Endothelial cell of umbilical vein (primary cell): ENCODE measurements around the gene RPL35A. TPM values are rescaled to one million over a fixed set of nuclear protein-coding genes. Genes with fewer than 3 reads are reported as not detected.

Source experiments
- BruUV-seq: library from RNA; stranded (reverse); fragments of 400-500 nt; replicated peaks from 2 replicates; lab custom pipeline; 2021; lab: Mats Ljungman, UMichigan
- CTCF ChIA-PET: fragments of 300-600, 350-600 bp; sonication (Branson Sonifier 250); formaldehyde crosslinking; loops from one replicate; lab custom pipeline; 2021; ENCODE audit warnings: antibody characterized with exemption, inconsistent platforms; lab: Charles Lee
- POLR2A ChIA-PET: fragments of 300-600, 350-600 bp; sonication (Branson Sonifier 250); formaldehyde crosslinking; loops from one replicate; lab custom pipeline; 2021; ENCODE audit warnings: antibody characterized with exemption, inconsistent platforms; lab: Charles Lee
- DNase-seq: peaks from one replicate; pipeline ENCODE4 v3.0.0-alpha.2; 2011; ENCODE audit warnings: low read depth, low spot score
- FAIRE-seq: peaks from 2 replicates; lab custom pipeline; 2011; peaks lifted over from hg19 to GRCh38; lab: Jason Lieb, UNC
- H2AFZ ChIP-seq: 2 replicates; pipeline ENCODE4 v1.6.0; 2012; ENCODE audit warnings: low read depth, low read length, control low read depth, inconsistent platforms
- H3K27ac ChIP-seq: 2 replicates; pipeline ENCODE4 v1.5.1; 2011; ENCODE audit warnings: low read depth, mild to moderate bottlenecking, control low read depth, low read length, moderate library complexity; ENCODE audit not compliant: insufficient read depth
- H3K27me3 ChIP-seq, 2 experiments: 2 replicates each; pipeline versions ENCODE4 v1.6.0 to v1.6.1; 2011; ENCODE audit warnings: low read length in 2 of 2, mixed read lengths in 1 of 2; ENCODE audit not compliant: control insufficient read depth in 2 of 2, insufficient read depth in 2 of 2
- H3K36me3 ChIP-seq, 2 experiments: 2 replicates in 1 of 2; 3 replicates in 1 of 2; pipeline ENCODE4 v1.5.1; 2011; ENCODE audit warnings: low read length in 2 of 2, mild to moderate bottlenecking in 1 of 2, moderate library complexity in 1 of 2; ENCODE audit not compliant: control insufficient read depth in 2 of 2, insufficient read depth in 2 of 2; ENCODE audit errors: extremely low read depth in 1 of 2
- H3K4me1 ChIP-seq: 3 replicates; pipeline ENCODE4 v1.5.1; 2011; ENCODE audit warnings: mild to moderate bottlenecking, low read length; ENCODE audit not compliant: control insufficient read depth, insufficient read depth; ENCODE audit errors: extremely low read depth
- H3K4me2 ChIP-seq: 2 replicates; pipeline ENCODE4 v1.6.1; 2011; ENCODE audit warnings: low read length, control low read depth, mixed read lengths; ENCODE audit not compliant: insufficient read depth
- H3K4me3 ChIP-seq, 3 experiments: fragments of 200-600 bp in 1 of 3; sonication (generic), shearing (Covaris generic) in 1 of 3; replicated peaks in 1 of 3; 2 replicates each; pipeline ENCODE4 v1.5.1; 2011 to 2016; ENCODE audit warnings: control low read depth in 3 of 3, low read length in 3 of 3, mild to moderate bottlenecking in 2 of 3, inconsistent platforms in 1 of 3, low read depth in 1 of 3, moderate library complexity in 1 of 3; ENCODE audit not compliant: insufficient read depth in 1 of 3
- H3K79me2 ChIP-seq: 2 replicates; pipeline ENCODE4 v1.6.0; 2012; ENCODE audit warnings: low read length, inconsistent platforms; ENCODE audit not compliant: control insufficient read depth, insufficient read depth
- H3K9ac ChIP-seq: replicated peaks from 2 replicates; pipeline ENCODE3; 2011; ENCODE audit warnings: low read length, control low read depth; ENCODE audit not compliant: insufficient read depth; ENCODE audit errors: extremely low read depth
- H3K9me1 ChIP-seq: replicated peaks from 3 replicates; pipeline ENCODE4 v1.6.0; 2011; ENCODE audit warnings: mild to moderate bottlenecking, low read length; ENCODE audit not compliant: control insufficient read depth, insufficient read depth; ENCODE audit errors: extremely low read depth
- H3K9me3 ChIP-seq: replicated peaks from 2 replicates; pipeline ENCODE4 v1.5.1; 2012; ENCODE audit warnings: low read length, inconsistent platforms; ENCODE audit not compliant: control insufficient read depth, insufficient read depth
- H4K20me1 ChIP-seq: replicated peaks from 2 replicates; pipeline ENCODE3; 2011; ENCODE audit warnings: mild to moderate bottlenecking, low read length; ENCODE audit not compliant: control insufficient read depth, insufficient read depth; ENCODE audit errors: extremely low read depth
- CTCF ChIP-seq, 2 donors: IDR thresholded peaks; 1 replicate in 1 of 2; 2 replicates in 1 of 2; pipeline ENCODE4 v1.5.1; 2011; ENCODE audit warnings: low read length in 2 of 2, mild to moderate bottlenecking in 2 of 2, moderate library complexity in 2 of 2, control low read depth in 1 of 2, inconsistent platforms in 1 of 2, low read depth in 1 of 2; ENCODE audit not compliant: insufficient read depth in 1 of 2; ENCODE audit errors: extremely low read depth in 1 of 2
- EZH2 ChIP-seq: IDR thresholded peaks from 2 replicates; pipeline ENCODE4 v1.6.1; 2012; ENCODE audit warnings: borderline replicate concordance, low read depth, mild to moderate bottlenecking, moderate library complexity, low read length, inconsistent platforms; ENCODE audit not compliant: severe bottlenecking
- FOS ChIP-seq: IDR thresholded peaks from 2 replicates; pipeline ENCODE4 v1.6.1; 2011; ENCODE audit warnings: mild to moderate bottlenecking, low read length, moderate library complexity, borderline replicate concordance; ENCODE audit not compliant: insufficient read depth
- GATA2 ChIP-seq: IDR thresholded peaks from 2 replicates; pipeline ENCODE4 v1.7.0; 2011; ENCODE audit warnings: low read depth, mild to moderate bottlenecking, moderate library complexity, mixed read lengths, low read length; ENCODE audit not compliant: insufficient read length, insufficient read depth
- JUN ChIP-seq: IDR thresholded peaks from 2 replicates; pipeline ENCODE4 v1.6.1; 2011; ENCODE audit warnings: borderline replicate concordance, low read depth; ENCODE audit not compliant: insufficient read length, insufficient read depth
- MAX ChIP-seq: IDR thresholded peaks from 2 replicates; pipeline ENCODE4 v1.6.1; 2011; ENCODE audit not compliant: insufficient read depth, insufficient read length
- MYC ChIP-seq: IDR thresholded peaks from one replicate; pipeline ENCODE4 v1.6.1; 2011; ENCODE audit warnings: mild to moderate bottlenecking, low read depth, low read length
- POLR2A ChIP-seq: IDR thresholded peaks from 2 replicates; pipeline ENCODE4 v1.6.1; 2012; ENCODE audit warnings: low read depth, mild to moderate bottlenecking, control low read depth, low read length
- POLR2AphosphoS5 ChIP-seq: IDR thresholded peaks from 2 replicates; pipeline ENCODE4 v1.6.1; 2012; ENCODE audit warnings: low read depth, mild to moderate bottlenecking, control low read depth, low read length, moderate library complexity; ENCODE audit not compliant: insufficient read depth
- dilution Hi-C: fragments of 300-500 bp; cut with MboI; formaldehyde crosslinking; loops from one replicate; pipeline ENCODE4 v1.15.0; 2019; ENCODE audit warnings: low sequenced_read_pairs; ENCODE audit not compliant: extremely low pct_ligation_motif_present
- intact Hi-C: fragments of 100-400 bp; cut with micrococcal nuclease; formaldehyde crosslinking; loops from one replicate; pipeline ENCODE4 v1.10.0; 2022
- polyA plus RNA-seq, 4 experiments: library from polyadenylated mRNA; depleted of rRNA in 3 of 4; stranded (reverse) in 3 of 4; unstranded in 1 of 4; fragments of >200 nt; gene quantifications; 2 replicates each; pipeline versions ENCODE4 v1.2.1 to v1.2.3, GENCODE V29; 2011 to 2012; ENCODE audit warnings: missing spikeins in 1 of 4
- total RNA-seq: library from RNA; stranded (reverse); gene quantifications from 2 replicates; pipeline ENCODE4 v1.2.3, GENCODE V29; 2021

RPL35A gene
- total and polyA plus RNA-seq, 2 donors (not counting 3 experiments of a cell fraction or from before 2014, with no cell fraction given) = 566 to 1,094 TPM

GRCh38 chr3:197983076-197983475 is 33.1 kb downstream of the RPL35A start:
- Histone ChIP-seq H3K4me2 (no peak overlapping the region), H3K27me3 (no peaks in the 10 kb centered on the region), H3K9me3 (no peaks in the 10 kb centered on the region), H3K27ac (no peak overlapping the region), H3K9ac (no peak overlapping the region), H3K4me3 (no peak overlapping the region), H2AFZ (no peak overlapping the region), H4K20me1 (no peaks in the 10 kb centered on the region), H3K9me1 (no peaks in the 10 kb centered on the region), H3K36me3 (no peaks in the 10 kb centered on the region), H3K79me2 (no peaks in the 10 kb centered on the region), H3K4me1 (no peaks in the 10 kb centered on the region)
- FAIRE-seq (no peak), DNase-seq (no peak)
- no TSS peak for BruUV-seq
- CTCF ChIA-PET = interaction anchor here (1.4 kb wide), 1 partner anchor 78 kb away, joined by 3 read pairs; no protein-coding TSS in a partner anchor
- TF ChIP-seq CTCF (IDR thresholded peaks at IDR 0.05; ENCODE audit: extremely low read depth in 1 of 2, insufficient read depth in 1 of 2, low read depth in 1 of 2, low read length in 2 of 2) (no peak), EZH2 (no peak), POLR2AphosphoS5 (no peak), GATA2 (no peak), MAX (no peak), FOS (no peak), POLR2A (no peak), MYC (no peak), JUN (no peak)
- dilution Hi-C loops (no loop called here), intact Hi-C loops (no loop called here)
- POLR2A ChIA-PET = no interaction called here
